SH-SY5Y (cell line): ENCODE data around the gene TBC1D10A.

Experiments used
- GATA2 ChIP-seq: IDR thresholded peaks from 2 replicates; pipeline ENCODE4 v1.6.1; 2011; ENCODE audit warnings: mild to moderate bottlenecking, low read depth, low read length
- GATA3 ChIP-seq: IDR thresholded peaks from 2 replicates; pipeline ENCODE4 v1.6.1; 2011; ENCODE audit warnings: low read depth, mild to moderate bottlenecking, low read length, moderate library complexity

GRCh38 chr22:30260276-30260675 lies 66.5 kb downstream of the TBC1D10A start:
- TF ChIP-seq GATA2 (no peak), GATA3 (no peak)
